NT2/D1 (cell line): Measurements from ENCODE around the gene CYSRT1.

Experiments used
- YY1 ChIP-seq: IDR thresholded peaks from 2 replicates; pipeline ENCODE4 v1.6.1; 2011; ENCODE audit not compliant: insufficient read length, insufficient read depth
- ZNF274 ChIP-seq: IDR thresholded peaks from 2 replicates; pipeline ENCODE4 v1.6.1; 2011; ENCODE audit warnings: mild to moderate bottlenecking, low read depth, low read length

DNA sequence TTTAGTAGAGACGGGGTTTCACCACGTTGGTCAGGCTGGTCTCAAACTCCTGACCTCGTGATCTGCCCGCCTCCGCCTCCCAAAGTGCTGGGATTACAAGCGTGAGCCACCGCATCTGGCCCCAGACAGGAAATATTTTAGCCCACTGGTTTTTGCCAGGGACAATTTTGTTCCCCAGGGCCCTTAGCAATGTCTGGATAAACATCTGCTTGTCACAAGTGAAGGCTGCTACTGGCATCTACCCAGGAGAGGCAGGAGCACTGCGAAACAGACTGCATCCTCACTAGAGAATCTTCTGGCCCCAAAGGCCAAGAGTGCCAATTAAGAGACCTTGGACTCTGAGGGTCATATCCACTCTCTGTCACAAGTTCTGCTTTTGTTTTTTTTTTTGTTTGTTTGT lies 22.0 kb upstream of the CYSRT1 start:
- no peak for TF ChIP-seq YY1
- no peak for TF ChIP-seq ZNF274
